Measurements from ENCODE around the gene FRMD4A. TPM values are rescaled to one million over a fixed set of nuclear protein-coding genes. Genes with fewer than 3 reads are reported as not detected.

FRMD4A gene
- total RNA-seq, 1 experiment from 2014 or later: 19.6 TPM

GRCh38 chr10:13715100-13715499, 615.6 kb downstream of the FRMD4A start:
- H3T11ph ChIP-seq (ENCODE audit: low read length): no peak overlapping the region
- no peak overlapping the region for H3K18ac ChIP-seq (ENCODE audit: insufficient read length, low read depth, low read length)
- no peak for DNase-seq
- H3K23me2 ChIP-seq (ENCODE audit: insufficient read length, low read depth, low read length, poor library complexity, severe bottlenecking): no peaks in the 10 kb centered on the region
- H4K5ac ChIP-seq (ENCODE audit: insufficient read length, low read depth, low read length): no peak overlapping the region
- no peak overlapping the region for H2BK20ac ChIP-seq (ENCODE audit: low read depth, low read length, poor library complexity, severe bottlenecking)
- H3K4me2 ChIP-seq (ENCODE audit: insufficient read depth, insufficient read length, low read length): no peak overlapping the region
- no peak overlapping the region for H2BK5ac ChIP-seq (ENCODE audit: insufficient read length, low read length)
- no CpG with 5 or more reads among the region's 5 CpGs for WGBS (ENCODE audit: extremely low coverage, insufficient read length, low lambda C conversion rate)
- H3K79me1 ChIP-seq (ENCODE audit: insufficient read depth, low read depth, low read length, poor library complexity, severe bottlenecking): no peaks in the 10 kb centered on the region
- H2AFZ ChIP-seq (ENCODE audit: low read length): no peak overlapping the region
- no peak for TF ChIP-seq CTCF (conservative IDR thresholded peaks at IDR 0.05)
- no peak overlapping the region for H4K91ac ChIP-seq (ENCODE audit: insufficient read length, low read depth, low read length)
- H3K27ac ChIP-seq (ENCODE audit: insufficient read length, low read depth, low read length): no peak overlapping the region
- H3K56ac ChIP-seq (ENCODE audit: insufficient read length, low read depth, low read length): no peak overlapping the region
- H4K8ac ChIP-seq (replicated peaks; ENCODE audit: insufficient read length, low read depth, low read length): no peak overlapping the region
- no peak overlapping the region for H2BK120ac ChIP-seq (ENCODE audit: low read depth, low read length, poor library complexity, severe bottlenecking)
- Mint-ChIP-seq H3K27ac (0 out of 7 replicates have a peak overlapping the region, but pooled peaks of 1 of the 3 experiments have one; percentile 6), H3K4me3 (no peak overlapping the region), H3K36me3 (ENCODE audit: insufficient read depth in 1 of 3, low read depth in 3 of 3) (no peaks in the 10 kb centered on the region; a peak in 2 of 7 replicates), H3K4me1 (peaks cover 21 to 26% of the 10 kb centered on the region in 2 experiments), H3K27me3 (ENCODE audit: low read depth) (no peaks in the 10 kb centered on the region), H3K9me3 (no peaks in the 10 kb centered on the region)
- H2BK12ac ChIP-seq (ENCODE audit: insufficient read length, low read depth, low read length): no peak overlapping the region
- no peak overlapping the region for H3K9ac ChIP-seq (ENCODE audit: extremely low read depth, insufficient read length, low read length)
- no peak overlapping the region for H3K4ac ChIP-seq (ENCODE audit: low read depth, low read length)
- no peaks in the 10 kb centered on the region for H4K20me1 ChIP-seq (ENCODE audit: control insufficient read depth, insufficient read depth, insufficient read length)
- no peaks in the 10 kb centered on the region for H3K27me3 ChIP-seq (ENCODE audit: insufficient read depth, low read length)
- H3K23ac ChIP-seq (ENCODE audit: insufficient read length, low read depth, low read length): no peak overlapping the region
- H3K4me1 ChIP-seq (ENCODE audit: insufficient read depth, low read length): peaks cover 2% of the 10 kb centered on the region; the same call in 1 of the 2 replicates
- no peak overlapping the region for H3K14ac ChIP-seq (ENCODE audit: insufficient read depth, low read length)
- H3K79me2 ChIP-seq (ENCODE audit: insufficient read depth, low read length): no peaks in the 10 kb centered on the region
- no peak overlapping the region for H2AK5ac ChIP-seq (ENCODE audit: insufficient read length, low read length)
- no peak overlapping the region for H2BK15ac ChIP-seq (ENCODE audit: low read depth, low read length)
- no peaks in the 10 kb centered on the region for H3K9me3 ChIP-seq (ENCODE audit: control insufficient read depth, low read depth, low read length)

All from H9 (cell line).